B cell (primary cell): ENCODE measurements around the gene TFAP2D. TPM values are rescaled to one million over a fixed set of nuclear protein-coding genes. Genes with fewer than 3 reads are reported as not detected.

Experiments
- ATAC-seq: fragments of 200-7000 bp; cut with Tn5 transposase; one replicate; pipeline ENCODE4 v1.10.0; 2021; ENCODE audit warnings: low read depth, mild to moderate bottlenecking, moderate number of reproducible peaks, moderate library complexity
- CTCF ChIA-PET: fragments of 350-600 bp; sonication (Branson Sonifier 250); formaldehyde crosslinking; loops from one replicate; lab custom pipeline; 2021; ENCODE audit warnings: antibody characterized with exemption, inconsistent platforms; lab: Charles Lee
- POLR2A ChIA-PET: fragments of 350-600 bp; sonication (Branson Sonifier 250); formaldehyde crosslinking; loops from one replicate; lab custom pipeline; 2021; ENCODE audit warnings: antibody characterized with exemption; lab: Charles Lee
- DNase-seq: peaks from one replicate; pipeline ENCODE4 v3.0.0; 2013
- H2AFZ ChIP-seq: 2 replicates; pipeline ENCODE4 v1.6.1; 2012; ENCODE audit warnings: mild to moderate bottlenecking, low read depth, low read length; ENCODE audit not compliant: insufficient read depth, poor library complexity, severe bottlenecking
- H3K27ac ChIP-seq, 2 donors: 1 replicate in 1 of 2; 2 replicates in 1 of 2; pipeline ENCODE4 v1.5.1; 2012 to 2013; ENCODE audit warnings: low read length in 2 of 2, mild to moderate bottlenecking in 2 of 2, moderate library complexity in 1 of 2
- H3K27me3 ChIP-seq, 4 experiments: fragments of 200-600 bp in 1 of 4; sonication (generic) in 1 of 4; replicated peaks in 1 of 4; 1 replicate in 2 of 4; 2 replicates in 2 of 4; pipeline versions ENCODE4 v1.6.1 to v1.7.0; 2013 to 2016; ENCODE audit warnings: low read length in 3 of 4, mild to moderate bottlenecking in 2 of 4, mixed read lengths in 1 of 4, moderate library complexity in 1 of 4; ENCODE audit not compliant: insufficient read depth in 4 of 4, control insufficient read depth in 3 of 4; ENCODE audit errors: control extremely low read depth in 1 of 4
- H3K36me3 ChIP-seq, 2 experiments: replicated peaks in 1 of 2; 1 replicate in 1 of 2; 2 replicates in 1 of 2; pipeline versions ENCODE4 v1.6.1 to v1.7.1; 2013; ENCODE audit warnings: low read length in 1 of 2; ENCODE audit not compliant: insufficient read depth in 2 of 2, control insufficient read depth in 1 of 2; ENCODE audit errors: control extremely low read depth in 1 of 2, extremely low read depth in 1 of 2
- H3K4me1 ChIP-seq, 2 donors: fragments of 200-600 bp in 1 of 2; sonication (generic) in 1 of 2; 1 replicate in 1 of 2; 2 replicates in 1 of 2; pipeline versions ENCODE4 v1.5.1 to v1.6.1; 2013 to 2017; ENCODE audit warnings: low read length in 2 of 2; ENCODE audit not compliant: control insufficient read depth in 2 of 2, insufficient read depth in 2 of 2
- H3K4me2 ChIP-seq: replicated peaks from 2 replicates; pipeline ENCODE3; 2012; ENCODE audit warnings: mild to moderate bottlenecking, low read depth, low read length; ENCODE audit not compliant: poor library complexity, severe bottlenecking
- H3K4me3 ChIP-seq, 5 experiments: fragments of 200-600 bp in 1 of 5; sonication (generic) in 1 of 5; 1 replicate in 3 of 5; 2 replicates in 2 of 5; pipeline versions ENCODE4 v1.5.1 to v1.7.0; 2011 to 2016; ENCODE audit warnings: low read length in 4 of 5, mild to moderate bottlenecking in 4 of 5, low read depth in 2 of 5, control low read depth in 1 of 5, moderate library complexity in 1 of 5; ENCODE audit not compliant: insufficient read depth in 1 of 5; ENCODE audit errors: control extremely low read depth in 1 of 5, extremely low read depth in 1 of 5
- H3K79me2 ChIP-seq: fragments of 200-600 bp; sonication (generic); one replicate; pipeline ENCODE4 v1.6.0; 2016; ENCODE audit warnings: low read length; ENCODE audit not compliant: control insufficient read depth, insufficient read depth
- H3K9ac ChIP-seq: fragments of 200-600 bp; sonication (generic); 2 replicates; pipeline ENCODE4 v1.6.1; 2017; ENCODE audit warnings: mild to moderate bottlenecking, low read length, moderate library complexity
- H3K9me3 ChIP-seq, 3 donors: one replicate each; pipeline versions ENCODE4 v1.6.1 to v1.7.1; 2013; ENCODE audit warnings: low read length in 2 of 3; ENCODE audit not compliant: control insufficient read depth in 2 of 3, insufficient read depth in 1 of 3; ENCODE audit errors: control extremely low read depth in 1 of 3
- H4K20me1 ChIP-seq: 2 replicates; pipeline ENCODE4 v1.6.0; 2012; ENCODE audit warnings: mild to moderate bottlenecking, low read length; ENCODE audit not compliant: insufficient read depth, control insufficient read depth, poor library complexity, severe bottlenecking
- H3K27ac Mint-ChIP-seq: one replicate; pipeline ENCODE4 v1.8.0; 2021; ENCODE audit warnings: mixed read lengths
- H3K27me3 Mint-ChIP-seq: one replicate; pipeline ENCODE4 v1.8.0; 2021; ENCODE audit warnings: mixed read lengths
- H3K4me1 Mint-ChIP-seq: one replicate; pipeline ENCODE4 v1.8.0; 2021; ENCODE audit warnings: mixed read lengths
- H3K4me3 Mint-ChIP-seq: one replicate; pipeline ENCODE4 v1.8.0; 2021; ENCODE audit warnings: mixed read lengths
- H3K9me3 Mint-ChIP-seq: one replicate; pipeline ENCODE4 v1.8.0; 2022; ENCODE audit warnings: mixed read lengths; ENCODE audit not compliant: insufficient read depth
- CTCF ChIP-seq: fragments of 200-600 bp; IDR thresholded peaks from one replicate; pipeline ENCODE4 v1.8.0; 2022; ENCODE audit warnings: antibody characterized with exemption, mild to moderate bottlenecking
- EZH2 ChIP-seq: IDR thresholded peaks from 2 replicates; pipeline ENCODE4 v1.6.1; 2012; ENCODE audit warnings: borderline replicate concordance, low read depth, mild to moderate bottlenecking, moderate library complexity, low read length; ENCODE audit not compliant: insufficient read depth, poor library complexity, severe bottlenecking
- WGBS: methylation state at CpG from one replicate; pipeline ENCODE4 v1.1.5; 2013; ENCODE audit warnings: missing lambda C conversion rate; ENCODE audit not compliant: insufficient coverage; 5-methylcytosine and 5-hydroxymethylcytosine counted together
- intact Hi-C: fragments of 100-400 bp; cut with micrococcal nuclease; formaldehyde crosslinking; loops from one replicate; pipeline ENCODE4 v1.10.0; 2022
- polyA plus RNA-seq: library from polyadenylated mRNA; depleted of rRNA; stranded (reverse); fragments of >200 nt; gene quantifications from 2 replicates; pipeline ENCODE4 v1.2.3, GENCODE V29; 2012
- total RNA-seq, 2 donors: library from RNA; stranded (reverse); fragments of 120-200 nt in 1 of 2; gene quantifications; 1 replicate in 1 of 2; 2 replicates in 1 of 2; pipeline versions ENCODE4 v1.2.3 to v1.2.4, GENCODE V29; 2013 to 2022

The TFAP2D gene
- total and polyA plus RNA-seq, 2 donors (not counting 1 experiment from before 2014, with no cell fraction given) = not detected

GRCh38 chr6:50734488-50734887 lies 21.2 kb downstream of the TFAP2D start:
- Histone ChIP-seq H3K79me2 (no peaks in the 10 kb centered on the region), H3K27ac (no peak overlapping the region), H4K20me1 (no peaks in the 10 kb centered on the region), H3K4me1 (no peaks in the 10 kb centered on the region), H2AFZ (no peak overlapping the region), H3K4me2 (no peak overlapping the region), H3K9me3 (no peaks in the 10 kb centered on the region), H3K27me3 (no peaks in the 10 kb centered on the region), H3K36me3 (no peaks in the 10 kb centered on the region), H3K9ac (no peak overlapping the region), H3K4me3 (no peak overlapping the region)
- H3K4me3 Mint-ChIP-seq = no peak overlapping the region
- ATAC-seq (no peak), DNase-seq (no peak)
- H3K9me3 Mint-ChIP-seq = peaks cover 2% of the 10 kb centered on the region
- ChIA-PET CTCF (no interaction called here), POLR2A (no interaction called here)
- H3K27ac Mint-ChIP-seq = no peak overlapping the region
- no CpG with 5 or more reads among the region's 3 CpGs for WGBS
- TF ChIP-seq CTCF = no peak
- no peak for TF ChIP-seq EZH2
- no peaks in the 10 kb centered on the region for H3K4me1 Mint-ChIP-seq
- intact Hi-C loops = no loop called here
- no peaks in the 10 kb centered on the region for H3K27me3 Mint-ChIP-seq

GRCh38 chr6:50742161-50742560 lies 28.8 kb downstream of the TFAP2D start:
- Histone ChIP-seq H3K4me2 (no peak overlapping the region), H3K4me1 (no peaks in the 10 kb centered on the region), H3K79me2 (no peaks in the 10 kb centered on the region), H2AFZ (no peak overlapping the region), H3K9me3 (peaks cover 0 to 3% (median 0%) of the 10 kb centered on the region in 3 donors), H3K36me3 (no peaks in the 10 kb centered on the region), H3K9ac (no peak overlapping the region), H3K4me3 (no peak overlapping the region), H3K27ac (no peak overlapping the region), H4K20me1 (no peaks in the 10 kb centered on the region), H3K27me3 (no peaks in the 10 kb centered on the region)
- Mint-ChIP-seq H3K27ac (no peak overlapping the region), H3K9me3 (no peaks in the 10 kb centered on the region), H3K27me3 (peaks cover 3% of the 10 kb centered on the region), H3K4me3 (no peak overlapping the region), H3K4me1 (no peaks in the 10 kb centered on the region)
- DNase-seq (no peak), ATAC-seq (no peak)
- no CpG with 5 or more reads among the region's 3 CpGs for WGBS
- ChIA-PET POLR2A (no interaction called here), CTCF (no interaction called here)
- intact Hi-C loops = no loop called here
- TF ChIP-seq CTCF (no peak), EZH2 (no peak)
